HEK293 (cell line): Measurements from ENCODE around the gene PMFBP1.

ENCODE experiments used
- IKZF3 ChIP-seq: fragments of 450-650 bp; IDR thresholded peaks from 2 replicates; pipeline ENCODE4 v1.5.0; 2018; ENCODE audit warnings: missing biosample characterization, mild to moderate bottlenecking, missing genetic modification characterization, moderate library complexity
- TRIM28 ChIP-seq: IDR thresholded peaks from 2 replicates; pipeline ENCODE4 v1.6.1; 2011; ENCODE audit warnings: low read length, control low read depth, borderline replicate concordance
- YY2 ChIP-seq: fragments of 450-650 bp; formaldehyde crosslinking; IDR thresholded peaks from 2 replicates; pipeline ENCODE4 v1.5.1; 2016; ENCODE audit warnings: missing biosample characterization, missing genetic modification characterization
- ZBTB1 ChIP-seq: fragments of 450-650 bp; formaldehyde crosslinking; IDR thresholded peaks from 2 replicates; pipeline ENCODE4 v1.5.1; 2016; ENCODE audit warnings: missing biosample characterization, missing genetic modification characterization
- ZBTB21 ChIP-seq: fragments of 450-650 bp; formaldehyde crosslinking; IDR thresholded peaks from 2 replicates; pipeline ENCODE4 v1.5.1; 2017; ENCODE audit warnings: missing biosample characterization, missing genetic modification characterization
- ZBTB7A ChIP-seq: fragments of 450-650 bp; formaldehyde crosslinking; IDR thresholded peaks from 2 replicates; pipeline ENCODE4 v1.5.1; 2016; ENCODE audit warnings: low read depth, missing biosample characterization, missing genetic modification characterization
- ZIC2 ChIP-seq: fragments of 450-650 bp; formaldehyde crosslinking; IDR thresholded peaks from 2 replicates; pipeline ENCODE4 v1.5.1; 2016; ENCODE audit warnings: missing biosample characterization, missing genetic modification characterization
- ZNF2 ChIP-seq: fragments of 450-650 bp; formaldehyde crosslinking; IDR thresholded peaks from 2 replicates; pipeline ENCODE4 v1.5.1; 2016; ENCODE audit warnings: missing biosample characterization, missing genetic modification characterization
- ZNF221 ChIP-seq: fragments of 450-650 bp; formaldehyde crosslinking; IDR thresholded peaks from 2 replicates; pipeline ENCODE4 v1.5.1; 2017; ENCODE audit warnings: missing biosample characterization, missing genetic modification characterization, borderline replicate concordance
- TF ChIP-seq, protein P1 (sequence below): fragments of 450-650 bp; formaldehyde crosslinking; IDR thresholded peaks from 2 replicates; pipeline ENCODE4 v1.5.1; 2016; ENCODE audit warnings: missing biosample characterization, missing genetic modification characterization
- TF ChIP-seq, protein P2 (sequence below): fragments of 450-650 bp; formaldehyde crosslinking; IDR thresholded peaks from 2 replicates; pipeline ENCODE4 v1.5.1; 2016; ENCODE audit warnings: missing biosample characterization, missing genetic modification characterization, low read depth
- TF ChIP-seq, protein P3 (sequence below): fragments of 450-650 bp; formaldehyde crosslinking; IDR thresholded peaks from 2 replicates; pipeline ENCODE4 v1.5.1; 2016; ENCODE audit warnings: missing biosample characterization, missing genetic modification characterization
- TF ChIP-seq, protein P4 (sequence below): fragments of 450-650 bp; formaldehyde crosslinking; IDR thresholded peaks from 2 replicates; pipeline ENCODE4 v1.5.1; 2016; ENCODE audit warnings: missing biosample characterization, missing genetic modification characterization

DNA sequence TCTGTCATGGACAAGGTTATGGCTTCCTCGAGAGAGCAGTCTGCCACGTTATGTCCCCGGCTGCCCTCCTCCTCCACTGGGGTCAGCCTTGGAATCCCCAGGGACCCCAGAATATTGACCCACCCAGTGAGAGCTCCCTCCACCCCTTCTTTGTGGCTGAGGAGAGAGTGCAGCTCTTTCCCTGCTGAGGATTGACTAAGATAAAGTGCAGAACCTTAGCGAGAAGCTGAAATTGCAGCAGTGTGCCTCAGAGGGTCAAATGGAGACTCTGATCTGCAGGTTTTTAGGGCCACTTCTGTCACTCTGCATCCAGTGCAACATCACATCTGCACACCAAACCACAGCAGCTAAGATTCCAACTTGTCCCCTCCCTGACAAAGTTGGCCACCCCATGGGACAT, 25.6 kb upstream of the PMFBP1 start:
- no peak for TF ChIP-seq IKZF3 (tag by site-specific recombination)
- TF ChIP-seq, protein P1, sequence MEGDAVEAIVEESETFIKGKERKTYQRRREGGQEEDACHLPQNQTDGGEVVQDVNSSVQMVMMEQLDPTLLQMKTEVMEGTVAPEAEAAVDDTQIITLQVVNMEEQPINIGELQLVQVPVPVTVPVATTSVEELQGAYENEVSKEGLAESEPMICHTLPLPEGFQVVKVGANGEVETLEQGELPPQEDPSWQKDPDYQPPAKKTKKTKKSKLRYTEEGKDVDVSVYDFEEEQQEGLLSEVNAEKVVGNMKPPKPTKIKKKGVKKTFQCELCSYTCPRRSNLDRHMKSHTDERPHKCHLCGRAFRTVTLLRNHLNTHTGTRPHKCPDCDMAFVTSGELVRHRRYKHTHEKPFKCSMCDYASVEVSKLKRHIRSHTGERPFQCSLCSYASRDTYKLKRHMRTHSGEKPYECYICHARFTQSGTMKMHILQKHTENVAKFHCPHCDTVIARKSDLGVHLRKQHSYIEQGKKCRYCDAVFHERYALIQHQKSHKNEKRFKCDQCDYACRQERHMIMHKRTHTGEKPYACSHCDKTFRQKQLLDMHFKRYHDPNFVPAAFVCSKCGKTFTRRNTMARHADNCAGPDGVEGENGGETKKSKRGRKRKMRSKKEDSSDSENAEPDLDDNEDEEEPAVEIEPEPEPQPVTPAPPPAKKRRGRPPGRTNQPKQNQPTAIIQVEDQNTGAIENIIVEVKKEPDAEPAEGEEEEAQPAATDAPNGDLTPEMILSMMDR (tag by site-specific recombination) = no peak
- TF ChIP-seq TRIM28 = no peak
- no peak for TF ChIP-seq ZBTB21 (tag by site-specific recombination)
- TF ChIP-seq YY2 (tag by site-specific recombination) = no peak
- TF ChIP-seq, protein P2, sequence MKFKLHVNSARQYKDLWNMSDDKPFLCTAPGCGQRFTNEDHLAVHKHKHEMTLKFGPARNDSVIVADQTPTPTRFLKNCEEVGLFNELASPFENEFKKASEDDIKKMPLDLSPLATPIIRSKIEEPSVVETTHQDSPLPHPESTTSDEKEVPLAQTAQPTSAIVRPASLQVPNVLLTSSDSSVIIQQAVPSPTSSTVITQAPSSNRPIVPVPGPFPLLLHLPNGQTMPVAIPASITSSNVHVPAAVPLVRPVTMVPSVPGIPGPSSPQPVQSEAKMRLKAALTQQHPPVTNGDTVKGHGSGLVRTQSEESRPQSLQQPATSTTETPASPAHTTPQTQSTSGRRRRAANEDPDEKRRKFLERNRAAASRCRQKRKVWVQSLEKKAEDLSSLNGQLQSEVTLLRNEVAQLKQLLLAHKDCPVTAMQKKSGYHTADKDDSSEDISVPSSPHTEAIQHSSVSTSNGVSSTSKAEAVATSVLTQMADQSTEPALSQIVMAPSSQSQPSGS (tag by site-specific recombination) = no peak
- no peak for TF ChIP-seq ZBTB7A
- TF ChIP-seq, protein P3, sequence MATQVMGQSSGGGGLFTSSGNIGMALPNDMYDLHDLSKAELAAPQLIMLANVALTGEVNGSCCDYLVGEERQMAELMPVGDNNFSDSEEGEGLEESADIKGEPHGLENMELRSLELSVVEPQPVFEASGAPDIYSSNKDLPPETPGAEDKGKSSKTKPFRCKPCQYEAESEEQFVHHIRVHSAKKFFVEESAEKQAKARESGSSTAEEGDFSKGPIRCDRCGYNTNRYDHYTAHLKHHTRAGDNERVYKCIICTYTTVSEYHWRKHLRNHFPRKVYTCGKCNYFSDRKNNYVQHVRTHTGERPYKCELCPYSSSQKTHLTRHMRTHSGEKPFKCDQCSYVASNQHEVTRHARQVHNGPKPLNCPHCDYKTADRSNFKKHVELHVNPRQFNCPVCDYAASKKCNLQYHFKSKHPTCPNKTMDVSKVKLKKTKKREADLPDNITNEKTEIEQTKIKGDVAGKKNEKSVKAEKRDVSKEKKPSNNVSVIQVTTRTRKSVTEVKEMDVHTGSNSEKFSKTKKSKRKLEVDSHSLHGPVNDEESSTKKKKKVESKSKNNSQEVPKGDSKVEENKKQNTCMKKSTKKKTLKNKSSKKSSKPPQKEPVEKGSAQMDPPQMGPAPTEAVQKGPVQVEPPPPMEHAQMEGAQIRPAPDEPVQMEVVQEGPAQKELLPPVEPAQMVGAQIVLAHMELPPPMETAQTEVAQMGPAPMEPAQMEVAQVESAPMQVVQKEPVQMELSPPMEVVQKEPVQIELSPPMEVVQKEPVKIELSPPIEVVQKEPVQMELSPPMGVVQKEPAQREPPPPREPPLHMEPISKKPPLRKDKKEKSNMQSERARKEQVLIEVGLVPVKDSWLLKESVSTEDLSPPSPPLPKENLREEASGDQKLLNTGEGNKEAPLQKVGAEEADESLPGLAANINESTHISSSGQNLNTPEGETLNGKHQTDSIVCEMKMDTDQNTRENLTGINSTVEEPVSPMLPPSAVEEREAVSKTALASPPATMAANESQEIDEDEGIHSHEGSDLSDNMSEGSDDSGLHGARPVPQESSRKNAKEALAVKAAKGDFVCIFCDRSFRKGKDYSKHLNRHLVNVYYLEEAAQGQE (tag by site-specific recombination) = no peak
- TF ChIP-seq ZNF221 (tag by site-specific recombination) = no peak
- no peak for TF ChIP-seq ZIC2 (tag by site-specific recombination)
- TF ChIP-seq, protein P4, sequence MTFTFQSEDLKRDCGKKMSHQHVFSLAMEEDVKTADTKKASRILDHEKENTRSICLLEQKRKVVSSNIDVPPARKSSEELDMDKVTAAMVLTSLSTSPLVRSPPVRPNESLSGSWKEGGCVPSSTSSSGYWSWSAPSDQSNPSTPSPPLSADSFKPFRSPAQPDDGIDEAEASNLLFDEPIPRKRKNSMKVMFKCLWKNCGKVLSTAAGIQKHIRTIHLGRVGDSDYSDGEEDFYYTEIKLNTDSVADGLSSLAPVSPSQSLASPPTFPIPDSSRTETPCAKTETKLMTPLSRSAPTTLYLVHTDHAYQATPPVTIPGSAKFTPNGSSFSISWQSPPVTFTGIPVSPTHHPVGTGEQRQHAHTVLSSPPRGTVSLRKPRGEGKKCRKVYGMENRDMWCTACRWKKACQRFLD (tag by site-specific recombination) = no peak
- TF ChIP-seq ZNF2 (tag by site-specific recombination) = no peak
- TF ChIP-seq ZBTB1 = no peak
